Neuronal stem cell (in vitro differentiated cells): ENCODE measurements around the gene TRIM61.
"Not testable (repeated sequence)": the region's sequence is repeated elsewhere in the genome, so short reads cannot be mapped to it uniquely, and the experiment has no call there.

Experiments
- DNase-seq: peaks from one replicate; pipeline ENCODE4 v3.0.0-alpha.2; 2013; ENCODE audit warnings: low spot score
- H2AFZ ChIP-seq: one replicate; pipeline ENCODE4 v1.6.1; 2013; ENCODE audit warnings: mild to moderate bottlenecking, low read length, inconsistent platforms
- H2AK5ac ChIP-seq: 2 replicates; pipeline ENCODE4 v1.6.1; 2013; ENCODE audit warnings: low read depth, mild to moderate bottlenecking, inconsistent platforms, low read length, moderate library complexity, mixed read lengths
- H2BK120ac ChIP-seq: 2 replicates; pipeline ENCODE4 v1.6.1; 2013; ENCODE audit warnings: low read depth, mild to moderate bottlenecking, inconsistent platforms, low read length, moderate library complexity, mixed read lengths
- H2BK12ac ChIP-seq: one replicate; pipeline ENCODE4 v1.6.1; 2013; ENCODE audit warnings: low read length, inconsistent platforms
- H2BK15ac ChIP-seq: 2 replicates; pipeline ENCODE4 v1.6.1; 2013; ENCODE audit warnings: mild to moderate bottlenecking, low read length, inconsistent platforms, mixed read lengths
- H2BK5ac ChIP-seq: one replicate; pipeline ENCODE4 v1.6.1; 2013; ENCODE audit warnings: inconsistent platforms, mild to moderate bottlenecking, low read length, moderate library complexity
- H3K14ac ChIP-seq: one replicate; pipeline ENCODE4 v1.6.1; 2013; ENCODE audit warnings: low read length, inconsistent platforms
- H3K18ac ChIP-seq: 2 replicates; pipeline ENCODE4 v1.6.1; 2013; ENCODE audit warnings: low read length, inconsistent platforms
- H3K23ac ChIP-seq: 2 replicates; pipeline ENCODE4 v1.6.1; 2013; ENCODE audit warnings: low read depth, mild to moderate bottlenecking, mixed read lengths, low read length, inconsistent platforms; ENCODE audit not compliant: poor library complexity
- H3K27ac ChIP-seq: replicated peaks from 3 replicates; pipeline ENCODE4 v1.5.1; 2013; ENCODE audit warnings: low read length, inconsistent platforms
- H3K27me3 ChIP-seq, 3 experiments: 2 replicates each; pipeline ENCODE4 v1.6.1; 2013; ENCODE audit warnings: low read length in 3 of 3, mild to moderate bottlenecking in 2 of 3, inconsistent platforms in 1 of 3, low read depth in 1 of 3, mixed read lengths in 1 of 3, moderate library complexity in 1 of 3; ENCODE audit not compliant: control insufficient read depth in 3 of 3, insufficient read depth in 3 of 3
- H3K36me3 ChIP-seq, 2 donors: replicated peaks in 1 of 2; 2 replicates each; pipeline ENCODE4 v1.6.1; 2013; ENCODE audit warnings: low read length in 2 of 2; ENCODE audit not compliant: control insufficient read depth in 2 of 2, insufficient read depth in 2 of 2
- H3K4ac ChIP-seq: 2 replicates; pipeline ENCODE4 v1.6.1; 2013; ENCODE audit warnings: inconsistent platforms, mild to moderate bottlenecking, low read length, moderate library complexity
- H3K4me1 ChIP-seq, 2 donors: 1 replicate in 1 of 2; 2 replicates in 1 of 2; pipeline ENCODE4 v1.6.1; 2013; ENCODE audit warnings: low read length in 2 of 2, low read depth in 1 of 2; ENCODE audit not compliant: control insufficient read depth in 2 of 2, insufficient read depth in 1 of 2
- H3K4me2 ChIP-seq: one replicate; pipeline ENCODE4 v1.6.1; 2013; ENCODE audit warnings: mild to moderate bottlenecking, low read length, inconsistent platforms; ENCODE audit not compliant: insufficient read depth, poor library complexity, severe bottlenecking
- H3K4me3 ChIP-seq, 2 donors: 2 replicates each; pipeline ENCODE4 v1.5.1; 2013; ENCODE audit warnings: low read length in 2 of 2, mild to moderate bottlenecking in 2 of 2, inconsistent platforms in 1 of 2, moderate library complexity in 1 of 2
- H3K79me1 ChIP-seq: one replicate; pipeline ENCODE4 v1.6.1; 2013; ENCODE audit warnings: low read depth, mild to moderate bottlenecking, inconsistent platforms, low read length, moderate library complexity
- H3K9ac ChIP-seq: one replicate; pipeline ENCODE4 v1.6.1; 2013; ENCODE audit warnings: mild to moderate bottlenecking, low read depth, low read length, inconsistent platforms; ENCODE audit not compliant: poor library complexity
- H3K9me3 ChIP-seq, 2 donors: replicated peaks in 1 of 2; 2 replicates each; pipeline versions ENCODE3 to v1.6.1; 2013; ENCODE audit warnings: low read length in 2 of 2, mild to moderate bottlenecking in 2 of 2, inconsistent platforms in 1 of 2, low read depth in 1 of 2, mixed read lengths in 1 of 2, moderate library complexity in 1 of 2; ENCODE audit not compliant: control insufficient read depth in 2 of 2, insufficient read depth in 1 of 2
- H4K8ac ChIP-seq: one replicate; pipeline ENCODE4 v1.6.1; 2013; ENCODE audit warnings: low read depth, mild to moderate bottlenecking, inconsistent platforms, low read length, moderate library complexity
- H4K91ac ChIP-seq: one replicate; pipeline ENCODE4 v1.6.1; 2013; ENCODE audit warnings: low read length, low read depth, mild to moderate bottlenecking, inconsistent platforms; ENCODE audit not compliant: poor library complexity
- WGBS, 2 donors: extraction: QIAGEN DNeasy Blood & Tissue Kit; methylation state at CpG; one replicate each; pipeline ENCODE4 v1.1.7; 2013; ENCODE audit warnings: missing lambda C conversion rate in 2 of 2, mixed read lengths in 1 of 2; ENCODE audit not compliant: insufficient read length in 2 of 2, insufficient replicate concordance in 1 of 2; ENCODE audit errors: extremely low coverage in 2 of 2; 5-methylcytosine and 5-hydroxymethylcytosine counted together

TRIM61 gene

GRCh38 chr4:164996123-164996522 is 18.7 kb upstream of the TRIM61 start:
- H2BK12ac ChIP-seq, H2AFZ ChIP-seq, H3K4me2 ChIP-seq, H3K23ac ChIP-seq, H3K14ac ChIP-seq, H2AK5ac ChIP-seq, H3K9ac ChIP-seq, H3K4me1 ChIP-seq, H3K18ac ChIP-seq, H2BK5ac ChIP-seq, H3K79me1 ChIP-seq, H3K27me3 ChIP-seq, H3K36me3 ChIP-seq, H3K9me3 ChIP-seq, H4K91ac ChIP-seq, H3K4me3 ChIP-seq, H3K4ac ChIP-seq, H3K27ac ChIP-seq, H2BK15ac ChIP-seq, DNase-seq, H2BK120ac ChIP-seq, H4K8ac ChIP-seq: not testable (repeated sequence)
- no CpG with 5 or more reads among the region's 6 CpGs for WGBS, 2 donors

- not testable (repeated sequence) for H3K79me1 ChIP-seq, H3K36me3 ChIP-seq, H3K14ac ChIP-seq, H2BK120ac ChIP-seq, H3K4ac ChIP-seq, H3K27ac ChIP-seq, H3K4me3 ChIP-seq, DNase-seq, H3K4me2 ChIP-seq, H2BK5ac ChIP-seq, H3K27me3 ChIP-seq, H3K18ac ChIP-seq, H2BK12ac ChIP-seq, H3K9ac ChIP-seq, H3K9me3 ChIP-seq, H2BK15ac ChIP-seq, H2AFZ ChIP-seq, H4K91ac ChIP-seq, H3K23ac ChIP-seq, H2AK5ac ChIP-seq, H3K4me1 ChIP-seq, H4K8ac ChIP-seq
- WGBS, 2 donors = no CpG with 5 or more reads among the region's 10 CpGs
These were observed 13.3 kb upstream of the TRIM61 start for GRCh38 chr4:164990786-164991185.

- no peak for DNase-seq
These were observed 12.0 kb upstream of the TRIM61 start for GRCh38 chr4:164989471-164989870.

DNA sequence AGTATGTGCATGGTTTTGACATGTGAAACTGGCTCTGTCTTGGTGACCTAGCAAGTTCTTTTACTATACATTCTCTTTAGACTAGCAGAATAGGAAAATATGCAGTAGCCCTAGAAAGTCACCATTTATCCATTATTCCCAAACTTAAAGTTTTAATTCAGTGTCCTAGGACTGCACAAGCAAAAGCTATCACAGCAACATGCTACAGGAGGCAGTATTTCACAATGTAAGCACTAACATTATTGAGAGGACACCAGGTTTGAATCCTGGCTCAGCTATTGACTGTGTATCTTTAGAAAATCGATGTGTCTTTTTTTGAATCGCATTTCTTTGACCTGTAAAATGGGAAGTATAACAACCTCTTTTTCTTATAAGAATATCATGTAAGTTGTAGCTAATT is 5.5 kb downstream of the TRIM61 start:
- H2BK12ac ChIP-seq, H3K9ac ChIP-seq, H2BK5ac ChIP-seq, H4K8ac ChIP-seq, H3K36me3 ChIP-seq, H3K23ac ChIP-seq, H2AFZ ChIP-seq, DNase-seq, H3K79me1 ChIP-seq, H3K4me2 ChIP-seq, H3K27ac ChIP-seq, H3K4me3 ChIP-seq, H3K4ac ChIP-seq, H4K91ac ChIP-seq, H3K18ac ChIP-seq, H2BK15ac ChIP-seq, H3K14ac ChIP-seq, H3K4me1 ChIP-seq, H2BK120ac ChIP-seq, H3K9me3 ChIP-seq, H3K27me3 ChIP-seq, H2AK5ac ChIP-seq: not testable (repeated sequence)
- no CpG with 5 or more reads among the region's 2 CpGs for WGBS, 2 donors

More at GRCh38 chr4:164989471-164989870, 12.0 kb upstream of the TRIM61 start:
- no peak overlapping the region for H3K4me2 ChIP-seq
- H2BK12ac ChIP-seq = no peak overlapping the region
- no peak overlapping the region for H3K23ac ChIP-seq
- no peak overlapping the region for H3K4ac ChIP-seq
- H2BK15ac ChIP-seq = no peak overlapping the region
- no peaks in the 10 kb centered on the region for H3K9me3 ChIP-seq
- no peaks in the 10 kb centered on the region for H3K4me1 ChIP-seq
- no peak overlapping the region for H3K27ac ChIP-seq
- no peak overlapping the region for H2AFZ ChIP-seq
- H3K79me1 ChIP-seq = no peaks in the 10 kb centered on the region
- no peak overlapping the region for H3K14ac ChIP-seq
- no peak overlapping the region for H3K4me3 ChIP-seq
- no peak overlapping the region for H3K9ac ChIP-seq
- H2BK120ac ChIP-seq = no peak overlapping the region
- H3K27me3 ChIP-seq = peaks cover 0 to 3% (median 0%) of the 10 kb centered on the region in 3 experiments
- WGBS, 2 donors = no CpG with 5 or more reads among the region's 2 CpGs
- H2BK5ac ChIP-seq = no peak overlapping the region
- no peaks in the 10 kb centered on the region for H3K36me3 ChIP-seq
- H4K8ac ChIP-seq = no peak overlapping the region
- no peak overlapping the region for H3K18ac ChIP-seq
- H4K91ac ChIP-seq = no peak overlapping the region
- no peak overlapping the region for H2AK5ac ChIP-seq
